Amniotic epithelial cell (primary cell): ENCODE data around the gene SMCR8.
A peak's percentile ranks its signal among the peaks of the same experiment; 100 is the strongest.
"Not testable (repeated sequence)": the region's sequence is repeated elsewhere in the genome, so short reads cannot be mapped to it uniquely, and the experiment has no call there.

Experiments used
- DNase-seq: peaks from one replicate; pipeline ENCODE4 v3.0.0-alpha.2; 2010; ENCODE audit warnings: low read depth

SMCR8 gene

GRCh38 chr17:18314731-18315561, at the start of gene SMCR8, which contains the start of gene TOP3A:
SMCR8 (plus strand) TSS chr17:18315293; CDS start chr17:18315790, 497 bp downstream.
TOP3A (minus strand) TSS chr17:18314994; CDS start chr17:18314778, 216 bp downstream.
- peak; percentile 99 for DNase-seq

- DNase-seq, result no peak
Measured at GRCh38 chr17:18267366-18267765, 47.7 kb upstream of the SMCR8 start.

GRCh38 chr17:18267927-18268711, 47.0 kb upstream of the SMCR8 start:
- DNase-seq, result peak; percentile 43

GRCh38 chr17:18270046-18270931, 44.8 kb upstream of the SMCR8 start:
- no peak for DNase-seq

GRCh38 chr17:18277076-18277475, 38.0 kb upstream of the SMCR8 start:
- no peak for DNase-seq

GRCh38 chr17:18278867-18279266, 36.2 kb upstream of the SMCR8 start:
- peak; percentile 80 for DNase-seq

- no peak for DNase-seq
Measured at GRCh38 chr17:18280249-18280648, 34.8 kb upstream of the SMCR8 start.

- DNase-seq, result peak; percentile 48
Measured at GRCh38 chr17:18280766-18281371, 34.2 kb upstream of the SMCR8 start.

- DNase-seq, result no peak
Measured at GRCh38 chr17:18281788-18282187, 33.3 kb upstream of the SMCR8 start.

- DNase-seq, result no peak
Measured at GRCh38 chr17:18285296-18285695, 29.8 kb upstream of the SMCR8 start.

- DNase-seq, result no peak
Measured at GRCh38 chr17:18291718-18292540, 23.2 kb upstream of the SMCR8 start.

- DNase-seq, result not testable (repeated sequence)
Measured at GRCh38 chr17:18298061-18298460, 17.0 kb upstream of the SMCR8 start.

- DNase-seq, result no peak
Measured at GRCh38 chr17:18300725-18301480, 14.2 kb upstream of the SMCR8 start.

GRCh38 chr17:18303206-18303605, 11.9 kb upstream of the SMCR8 start:
- peak; percentile 88 for DNase-seq

- no peak for DNase-seq
Measured at GRCh38 chr17:18309202-18309601, 5.9 kb upstream of the SMCR8 start.

GRCh38 chr17:18314059-18314730, 898 bp upstream of the SMCR8 start:
- DNase-seq, result no peak

- DNase-seq, result no peak
Measured at GRCh38 chr17:18315562-18315922, 449 bp downstream of the SMCR8 start.

- DNase-seq, result no peak
Measured at GRCh38 chr17:18315961-18316360, 868 bp downstream of the SMCR8 start.

GRCh38 chr17:18318117-18318516, 3.0 kb downstream of the SMCR8 start:
- DNase-seq, result no peak
